GM20000 (cell line): ENCODE measurements around the gene PLCH1.

Source experiments
- DNase-seq: peaks from one replicate; pipeline ENCODE4 v3.0.0; 2012; ENCODE audit warnings: low spot score
- TF ChIP-seq, protein P1 (sequence below): IDR thresholded peaks from 2 replicates; pipeline ENCODE4 v1.5.1; 2012; ENCODE audit warnings: mild to moderate bottlenecking, control low read depth; ENCODE audit errors: extremely low read depth, missing control alignments

PLCH1 gene

DNA sequence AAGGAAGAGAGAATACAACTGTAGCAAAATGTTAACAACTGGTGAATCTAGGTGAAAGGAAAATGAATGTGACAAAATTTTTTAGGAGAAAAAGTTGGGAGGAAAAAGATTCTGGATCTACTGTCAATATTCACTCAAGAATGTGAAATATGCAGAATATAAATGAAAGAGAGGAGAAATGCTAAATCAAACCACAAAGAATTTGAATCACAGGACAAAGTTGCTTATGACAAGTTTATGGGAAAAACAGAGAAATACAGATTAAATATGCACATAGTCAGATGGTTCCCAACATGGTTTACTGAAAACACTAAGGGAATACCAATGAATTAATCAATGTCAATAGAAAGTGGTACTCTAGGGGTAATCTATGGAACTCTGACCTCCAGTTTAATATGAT is 33.6 kb upstream of the PLCH1 start:
- TF ChIP-seq, protein P1, sequence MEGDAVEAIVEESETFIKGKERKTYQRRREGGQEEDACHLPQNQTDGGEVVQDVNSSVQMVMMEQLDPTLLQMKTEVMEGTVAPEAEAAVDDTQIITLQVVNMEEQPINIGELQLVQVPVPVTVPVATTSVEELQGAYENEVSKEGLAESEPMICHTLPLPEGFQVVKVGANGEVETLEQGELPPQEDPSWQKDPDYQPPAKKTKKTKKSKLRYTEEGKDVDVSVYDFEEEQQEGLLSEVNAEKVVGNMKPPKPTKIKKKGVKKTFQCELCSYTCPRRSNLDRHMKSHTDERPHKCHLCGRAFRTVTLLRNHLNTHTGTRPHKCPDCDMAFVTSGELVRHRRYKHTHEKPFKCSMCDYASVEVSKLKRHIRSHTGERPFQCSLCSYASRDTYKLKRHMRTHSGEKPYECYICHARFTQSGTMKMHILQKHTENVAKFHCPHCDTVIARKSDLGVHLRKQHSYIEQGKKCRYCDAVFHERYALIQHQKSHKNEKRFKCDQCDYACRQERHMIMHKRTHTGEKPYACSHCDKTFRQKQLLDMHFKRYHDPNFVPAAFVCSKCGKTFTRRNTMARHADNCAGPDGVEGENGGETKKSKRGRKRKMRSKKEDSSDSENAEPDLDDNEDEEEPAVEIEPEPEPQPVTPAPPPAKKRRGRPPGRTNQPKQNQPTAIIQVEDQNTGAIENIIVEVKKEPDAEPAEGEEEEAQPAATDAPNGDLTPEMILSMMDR = no peak
- no peak for DNase-seq

DNA sequence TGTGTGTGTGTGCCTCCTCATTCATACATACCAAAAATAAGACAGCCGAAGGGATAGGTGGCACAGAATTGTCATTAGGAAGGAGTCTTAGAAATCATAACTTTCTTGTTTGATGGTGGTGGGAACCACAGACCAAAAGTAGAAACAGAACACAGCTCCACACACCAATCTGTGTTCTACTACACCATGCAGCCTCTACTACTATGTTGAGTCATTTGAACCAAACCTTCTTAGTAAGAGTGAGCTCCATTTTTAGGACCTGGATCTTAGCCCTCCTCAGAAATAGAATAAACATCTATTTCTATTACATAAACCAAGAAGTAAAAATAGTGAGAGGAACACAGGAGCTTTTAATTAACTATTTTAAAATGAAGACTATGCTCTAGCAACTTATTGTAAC is 27.9 kb upstream of the PLCH1 start:
- no peak for DNase-seq
- TF ChIP-seq, protein P1 = no peak

DNA sequence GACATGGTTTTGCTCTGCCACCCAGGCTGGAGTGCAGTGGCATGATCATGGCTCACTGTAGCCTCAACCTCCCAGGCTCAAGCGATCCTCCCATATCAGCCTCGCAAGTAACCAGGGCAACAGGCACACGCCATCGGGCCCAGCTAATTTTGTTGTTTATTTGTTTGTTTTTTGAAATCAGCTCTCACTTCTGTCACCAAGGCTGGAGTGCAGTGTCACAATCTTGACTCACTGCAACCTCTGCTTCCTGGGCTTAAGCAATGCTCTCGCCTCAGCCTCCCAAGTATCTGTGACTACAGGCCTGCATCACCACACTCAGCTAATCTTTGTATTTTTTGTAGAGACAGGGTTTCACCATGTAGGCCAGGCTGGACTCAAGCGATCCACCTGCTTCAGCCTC is 26.3 kb upstream of the PLCH1 start:
- TF ChIP-seq, protein P1 = no peak
- DNase-seq = no peak

DNA sequence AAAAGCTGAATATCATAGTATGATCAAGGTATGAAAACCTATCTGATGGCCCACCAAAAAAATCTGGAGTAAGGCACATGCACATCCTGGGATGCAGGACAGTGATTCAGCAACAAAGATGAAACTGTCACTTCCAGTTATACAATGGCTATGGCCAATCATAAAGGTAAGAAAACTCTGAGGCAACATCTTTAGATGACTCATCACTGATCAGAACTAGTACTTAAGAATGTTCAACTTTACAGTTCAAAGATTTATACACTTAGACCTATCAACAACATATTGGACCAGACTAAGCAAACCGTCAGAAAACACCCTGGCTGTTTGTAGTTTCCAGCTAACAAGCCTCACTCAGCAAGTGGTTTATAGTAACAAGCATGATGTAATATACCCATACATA is 21.3 kb upstream of the PLCH1 start:
- TF ChIP-seq, protein P1 = no peak
- no peak for DNase-seq

DNA sequence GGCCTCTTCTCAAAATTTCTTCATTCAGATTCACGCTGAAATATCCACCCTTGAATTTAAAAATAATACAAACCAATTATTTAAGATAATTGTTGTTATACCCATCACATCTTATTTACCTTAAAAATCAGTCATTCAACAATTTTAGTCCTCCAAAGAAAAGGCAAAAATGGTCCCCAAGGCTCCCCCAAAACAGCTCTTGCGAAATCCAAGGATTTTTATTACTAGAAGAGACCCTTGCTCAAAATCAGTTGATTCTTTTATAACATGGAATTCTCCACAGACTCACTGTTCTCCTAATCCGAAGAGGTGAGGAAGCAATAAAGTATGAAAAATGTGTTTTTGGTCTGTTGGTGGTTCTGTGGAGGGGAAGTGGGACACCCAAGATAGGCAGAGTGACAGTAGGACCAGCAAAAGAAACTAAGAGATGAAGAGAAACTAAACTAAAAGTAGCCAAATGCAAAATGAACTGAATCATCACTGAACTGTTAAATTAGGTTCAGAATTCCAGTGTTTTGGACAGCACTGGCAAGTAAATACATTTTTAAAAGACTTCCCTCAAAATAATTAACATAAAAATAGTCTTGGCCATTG is 19.1 kb upstream of the PLCH1 start:
- no peak for DNase-seq
- TF ChIP-seq, protein P1 = no peak

DNA sequence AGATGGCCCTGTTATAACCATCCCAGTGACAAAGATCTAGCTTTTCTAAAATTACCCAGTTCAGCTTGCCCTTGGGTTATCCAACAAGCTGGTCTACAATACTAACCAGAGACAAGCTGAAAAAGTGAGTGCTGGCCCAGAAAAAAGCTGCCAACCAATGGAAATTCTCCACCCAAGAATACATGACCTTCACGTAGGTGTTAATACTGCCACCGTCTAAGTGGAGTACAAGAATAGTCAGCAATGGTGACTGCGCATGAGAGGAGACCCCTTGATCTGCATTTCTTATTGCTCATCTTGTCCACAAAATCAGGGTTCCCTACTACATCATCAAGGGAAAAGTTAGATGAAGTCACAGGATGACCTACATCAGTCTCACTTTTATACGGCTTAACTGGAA is 15.8 kb upstream of the PLCH1 start:
- no peak for DNase-seq
- TF ChIP-seq, protein P1 = no peak

DNA sequence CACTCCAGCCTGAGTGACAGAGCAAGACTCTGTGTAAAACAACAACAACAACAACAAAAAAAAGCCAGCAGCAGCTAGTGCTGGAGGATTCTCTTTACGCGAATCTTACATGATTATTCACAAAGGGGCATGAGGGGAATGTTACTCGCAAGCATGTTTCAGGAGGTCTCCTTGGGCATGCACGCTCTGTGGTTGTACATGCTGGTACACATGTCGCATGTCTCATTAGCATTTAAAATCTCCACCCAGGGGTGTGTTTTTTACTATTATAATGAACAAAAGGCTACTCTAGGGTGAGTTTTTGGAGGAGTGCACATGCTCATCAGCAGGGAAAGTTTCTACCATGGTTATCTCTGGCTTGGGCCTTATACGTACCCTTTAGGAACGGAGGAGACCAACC is 12.7 kb upstream of the PLCH1 start:
- no peak for DNase-seq
- TF ChIP-seq, protein P1 = no peak
